Gastrocnemius medialis (tissue), 4 donors: Measurements from ENCODE around the gene TRAK1.

ENCODE experiments used
- CTCF ChIP-seq, 5 experiments: fragments of 450-650 bp in 3 of 5; fragments of 200-600 bp in 2 of 5; sonication (generic) in 2 of 5; IDR thresholded peaks in 4 of 5; conservative IDR thresholded peaks in 1 of 5; 1 replicate in 4 of 5; 2 replicates in 1 of 5; pipeline ENCODE4 v1.5.1; 2016 to 2019; ENCODE audit warnings: antibody characterized with exemption in 5 of 5, mild to moderate bottlenecking in 3 of 5, moderate library complexity in 3 of 5
- POLR2A ChIP-seq, 2 donors: fragments of 450-650 bp; IDR thresholded peaks; one replicate each; pipeline ENCODE4 v1.6.1; 2017; ENCODE audit warnings: antibody characterized with exemption in 2 of 2, mild to moderate bottlenecking in 2 of 2, moderate library complexity in 2 of 2

GRCh38 chr3:42225486-42226363 is 134.6 kb downstream of the TRAK1 start:
- TF ChIP-seq CTCF (IDR thresholded peaks at IDR 0.05 in 4 of 5, conservative IDR thresholded peaks at IDR 0.05 in 1 of 5) (no peak), POLR2A (IDR thresholded peaks at IDR 0.05) (no peak)
